Thymus (tissue), 11 donors: ENCODE results near the gene ETS1. TPM values are rescaled to one million over a fixed set of nuclear protein-coding genes. Genes with fewer than 3 reads are reported as not detected.

Source experiments
- DNase-seq, 9 donors: peaks; one replicate each; pipeline ENCODE4 v3.0.0-alpha.2; 2013; ENCODE audit warnings: low spot score in 9 of 9, low read depth in 6 of 9, missing footprints in 1 of 9
- H3K27ac ChIP-seq, 2 donors: one replicate each; pipeline ENCODE4 v1.5.1; 2013; ENCODE audit warnings: control low read depth in 1 of 2, low read depth in 1 of 2, low read length in 1 of 2, mild to moderate bottlenecking in 1 of 2, moderate library complexity in 1 of 2
- H3K27me3 ChIP-seq, 2 donors: one replicate each; pipeline ENCODE4 v1.5.1; 2013; ENCODE audit warnings: low read length in 1 of 2; ENCODE audit not compliant: control insufficient read depth in 2 of 2, insufficient read depth in 1 of 2
- H3K36me3 ChIP-seq, 2 donors: one replicate each; pipeline ENCODE4 v1.5.1; 2013; ENCODE audit warnings: low read length in 1 of 2, mild to moderate bottlenecking in 1 of 2, moderate library complexity in 1 of 2; ENCODE audit not compliant: control insufficient read depth in 2 of 2, insufficient read depth in 2 of 2
- H3K4me1 ChIP-seq, 2 donors: one replicate each; pipeline ENCODE4 v1.5.1; 2013; ENCODE audit warnings: low read length in 2 of 2; ENCODE audit not compliant: control insufficient read depth in 2 of 2, insufficient read depth in 2 of 2
- H3K4me3 ChIP-seq, 2 donors: one replicate each; pipeline ENCODE4 v1.5.1; 2013; ENCODE audit warnings: low read length in 2 of 2, control low read depth in 1 of 2, mild to moderate bottlenecking in 1 of 2
- H3K9me3 ChIP-seq, 2 donors: one replicate each; pipeline ENCODE4 v1.5.1; 2013; ENCODE audit warnings: low read length in 1 of 2, mild to moderate bottlenecking in 1 of 2; ENCODE audit not compliant: control insufficient read depth in 2 of 2, insufficient read depth in 1 of 2
- WGBS: extraction: QIAGEN DNeasy Blood & Tissue Kit; methylation state at CpG from one replicate; pipeline ENCODE4 v1.1.7; 2013; 5-methylcytosine and 5-hydroxymethylcytosine counted together
- polyA plus RNA-seq: library from polyadenylated mRNA; stranded (reverse); fragments of 200-250 nt; gene quantifications from one replicate; pipeline ENCODE4 v1.2.3, GENCODE V29; 2013
- total RNA-seq: library from RNA; stranded (reverse); fragments of 120-200 nt; gene quantifications from one replicate; pipeline ENCODE4 v1.2.4, GENCODE V29; 2013
- donor health status: healthy.

Gene ETS1
- total and polyA plus RNA-seq, 2 donors, result 171 to 223 TPM

DNA sequence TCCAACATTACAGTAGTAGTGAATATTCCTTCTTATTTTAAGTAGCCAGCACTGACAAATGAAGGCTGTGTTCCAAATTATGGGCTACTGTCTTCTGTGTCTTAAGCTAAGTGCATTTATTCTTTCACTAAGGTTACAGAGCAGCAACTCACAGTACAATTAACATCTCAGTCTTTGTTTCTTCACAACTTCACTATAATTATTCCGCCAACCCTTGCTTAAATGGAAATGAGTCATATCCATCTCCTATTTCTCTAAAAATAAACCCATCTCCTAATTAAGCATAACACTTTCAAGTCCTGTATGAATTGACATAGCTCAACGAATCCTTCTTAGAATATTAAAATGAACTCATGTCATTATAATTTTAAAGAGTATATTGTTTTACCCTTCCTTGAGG lies 6.7 kb downstream of the ETS1 start:
- Histone ChIP-seq H3K4me1 (peaks cover 11 to 23% of the 10 kb centered on the region in 2 donors), H3K27me3 (no peaks in the 10 kb centered on the region), H3K27ac (no peak overlapping the region), H3K9me3 (no peaks in the 10 kb centered on the region), H3K36me3 (no peaks in the 10 kb centered on the region), H3K4me3 (no peak overlapping the region)
- no peak for DNase-seq
- 94% methylated on average over 2 of the region's 2 CpGs for WGBS

DNA sequence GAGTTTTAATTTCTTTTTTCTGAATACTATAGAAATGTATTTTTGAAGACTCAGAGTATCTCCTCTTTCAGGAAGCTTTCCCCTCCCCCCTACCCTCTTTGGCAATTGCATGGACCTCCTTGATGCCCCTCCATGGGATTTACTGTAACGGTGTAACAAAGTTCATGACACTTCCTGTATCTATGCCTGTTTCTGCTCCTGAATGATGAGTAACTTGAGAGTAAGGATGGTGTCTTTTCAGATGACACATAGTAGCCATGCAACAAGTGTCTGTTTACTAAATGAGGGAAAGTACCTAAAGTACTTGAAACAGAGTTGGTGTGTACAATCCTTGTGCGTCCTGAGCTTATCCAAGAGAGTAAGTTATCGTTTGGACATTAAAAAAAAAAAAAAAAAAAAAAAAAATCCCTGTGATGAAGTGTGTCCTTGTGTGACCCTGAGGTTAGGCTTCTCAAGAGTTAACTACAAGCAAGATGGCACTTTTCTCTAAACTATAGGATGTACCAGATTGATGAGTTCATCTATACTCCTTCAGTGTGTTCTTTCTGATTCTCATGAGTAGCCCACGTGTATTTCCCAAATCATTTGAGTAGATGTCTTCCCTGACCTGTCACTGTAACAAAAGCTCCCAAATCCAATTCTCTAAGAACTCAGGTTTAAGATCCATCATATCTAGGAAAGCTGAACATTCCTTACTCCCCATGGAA lies 7.4 kb downstream of the ETS1 start:
- peaks cover 16 to 29% of the 10 kb centered on the region in 2 donors for H3K4me1 ChIP-seq
- no peak overlapping the region for H3K4me3 ChIP-seq
- no peaks in the 10 kb centered on the region for H3K27me3 ChIP-seq
- DNase-seq, result no peak
- no peak overlapping the region for H3K27ac ChIP-seq
- WGBS, result 90% methylated on average over 4 of the region's 4 CpGs
- H3K9me3 ChIP-seq, result no peaks in the 10 kb centered on the region
- no peaks in the 10 kb centered on the region for H3K36me3 ChIP-seq

DNA sequence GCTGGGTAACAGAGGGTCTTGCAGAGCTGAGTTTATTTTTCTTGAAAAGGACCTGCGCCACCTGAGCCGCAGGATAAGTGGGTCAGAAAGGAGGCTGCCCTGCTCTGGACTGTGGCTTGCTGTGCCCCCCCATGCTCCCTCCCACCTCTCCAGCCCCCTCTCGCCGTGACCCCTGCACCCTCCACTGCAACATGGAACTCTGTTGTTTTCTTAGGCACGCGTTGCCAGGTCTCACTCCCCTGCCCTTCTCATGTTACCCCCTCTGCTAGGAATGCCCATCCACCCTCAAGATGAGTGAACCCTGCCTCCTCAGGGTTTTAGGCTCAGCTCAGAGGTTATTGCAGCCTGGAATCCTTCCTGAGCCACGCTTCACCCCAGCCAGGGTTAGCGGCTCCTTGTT lies 10.8 kb downstream of the ETS1 start:
- no peak for DNase-seq
- peaks cover 17 to 31% of the 10 kb centered on the region in 2 donors for H3K4me1 ChIP-seq
- H3K27me3 ChIP-seq, result no peaks in the 10 kb centered on the region
- no peak overlapping the region for H3K4me3 ChIP-seq
- H3K9me3 ChIP-seq, result no peaks in the 10 kb centered on the region
- WGBS, result 91% methylated on average over 8 of the region's 8 CpGs
- H3K27ac ChIP-seq, result no peak overlapping the region
- no peaks in the 10 kb centered on the region for H3K36me3 ChIP-seq

DNA sequence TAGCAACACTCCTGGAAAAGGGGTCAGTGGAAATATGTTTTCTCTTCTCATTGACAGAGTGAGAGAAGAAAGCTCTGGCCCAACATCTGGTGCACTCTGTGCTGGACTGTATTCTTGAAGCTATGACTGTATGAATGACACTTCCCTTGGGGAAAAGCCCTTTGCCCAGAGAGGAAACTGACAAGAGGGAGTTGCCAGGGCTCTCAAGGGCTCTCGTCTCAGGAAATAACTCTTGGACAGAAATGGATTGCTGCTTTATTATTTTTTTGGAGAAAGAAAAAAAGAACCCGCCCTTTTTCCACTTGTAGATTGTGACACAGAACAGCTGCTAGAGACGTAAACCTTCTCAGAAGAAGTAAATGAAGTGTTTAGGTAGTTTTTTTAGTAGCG lies 11.4 kb downstream of the ETS1 start:
- no peaks in the 10 kb centered on the region for H3K27me3 ChIP-seq
- H3K36me3 ChIP-seq, result no peaks in the 10 kb centered on the region
- peaks cover 17 to 31% of the 10 kb centered on the region in 2 donors for H3K4me1 ChIP-seq
- H3K4me3 ChIP-seq, result no peak overlapping the region
- WGBS, result 43% methylated on average over 4 of the region's 4 CpGs
- H3K27ac ChIP-seq, result no peak overlapping the region
- no peak for DNase-seq
- no peaks in the 10 kb centered on the region for H3K9me3 ChIP-seq

DNA sequence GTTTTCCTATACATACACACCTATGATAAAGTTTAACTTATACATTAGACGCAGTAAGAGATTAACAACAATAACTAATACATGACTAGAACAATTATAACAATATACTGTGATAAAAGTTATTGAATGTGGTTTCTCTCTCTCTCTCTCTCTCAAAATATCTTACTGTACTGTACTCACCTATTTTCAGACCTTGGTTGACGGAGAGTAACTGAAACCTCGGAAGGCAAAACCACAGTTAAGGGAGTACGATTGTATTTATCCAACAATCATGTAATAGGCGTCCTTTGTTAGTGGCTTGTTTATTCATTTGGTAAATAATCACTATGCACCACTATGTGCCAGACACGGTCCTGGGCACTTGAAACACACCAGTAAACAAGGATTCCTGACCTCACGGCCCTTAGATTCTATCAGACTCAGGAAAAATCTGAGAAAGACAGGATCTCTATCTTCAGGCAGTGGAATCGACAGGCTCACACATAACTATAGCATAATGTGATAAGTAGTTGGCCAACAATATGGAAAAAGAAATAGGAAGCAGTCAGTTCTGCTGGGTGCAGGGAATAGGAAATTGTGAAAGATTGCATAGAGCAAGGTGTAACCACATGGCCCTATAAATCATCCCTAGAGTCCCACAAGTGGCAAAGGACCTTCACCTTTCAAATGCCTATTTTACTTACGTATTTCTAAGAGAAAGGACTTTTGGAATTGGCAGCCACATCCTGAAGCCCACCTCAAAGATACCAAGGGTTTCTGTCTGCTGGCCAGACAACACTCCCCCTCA lies 12.0 kb downstream of the ETS1 start:
- Histone ChIP-seq H3K9me3 (no peaks in the 10 kb centered on the region), H3K36me3 (no peaks in the 10 kb centered on the region), H3K27ac (no peak overlapping the region), H3K4me3 (no peak overlapping the region), H3K27me3 (no peaks in the 10 kb centered on the region), H3K4me1 (peaks cover 17 to 31% of the 10 kb centered on the region in 2 donors)
- WGBS, result 32% methylated on average over 9 of the region's 9 CpGs
- no peak for DNase-seq

DNA sequence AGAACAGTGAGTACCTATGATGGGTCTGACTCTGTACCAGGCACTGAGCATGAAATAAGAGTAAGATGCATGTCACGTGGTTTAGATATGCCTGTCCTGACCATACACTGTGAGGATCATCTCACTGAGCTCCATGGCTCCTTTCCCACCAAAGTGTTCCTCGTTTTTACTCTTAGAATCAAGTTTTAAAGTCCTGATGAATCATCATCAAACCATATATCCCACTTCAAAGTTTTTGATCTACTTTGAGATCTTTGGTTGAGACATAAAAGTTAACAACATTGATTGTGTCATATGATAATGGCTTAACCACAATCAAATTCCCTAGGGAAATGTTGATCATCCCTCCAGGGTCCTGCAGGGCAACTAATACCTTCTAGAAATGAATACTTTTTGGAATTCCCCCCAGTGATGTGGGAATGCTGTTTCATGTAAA lies 12.8 kb downstream of the ETS1 start:
- no peaks in the 10 kb centered on the region for H3K27me3 ChIP-seq
- no peak for DNase-seq
- WGBS, result 44% methylated on average over 2 of the region's 2 CpGs
- no peak overlapping the region for H3K4me3 ChIP-seq
- no peak overlapping the region for H3K27ac ChIP-seq
- H3K4me1 ChIP-seq, result peaks cover 17 to 31% of the 10 kb centered on the region in 2 donors
- no peaks in the 10 kb centered on the region for H3K9me3 ChIP-seq
- no peaks in the 10 kb centered on the region for H3K36me3 ChIP-seq

DNA sequence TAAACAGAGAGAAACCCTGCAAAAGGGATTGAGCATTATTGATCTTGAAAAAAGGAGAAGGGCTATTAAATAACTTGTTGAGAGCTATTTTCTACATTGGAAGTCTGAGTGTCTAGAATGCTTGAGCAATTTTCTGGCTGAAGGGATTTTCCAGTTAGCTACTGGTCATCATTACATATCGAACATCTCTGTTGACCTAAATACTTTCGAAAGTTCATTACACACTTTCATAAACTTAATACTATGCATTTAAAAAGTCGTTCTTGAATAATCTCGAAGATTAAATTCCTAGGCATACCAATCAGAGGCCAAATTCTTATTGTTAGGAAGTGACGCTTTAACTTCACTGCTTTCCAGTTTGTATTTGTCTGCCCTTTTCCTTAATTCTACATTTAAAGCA lies 13.7 kb downstream of the ETS1 start:
- H3K4me1 ChIP-seq, result peaks cover 17 to 37% of the 10 kb centered on the region in 2 donors
- H3K27me3 ChIP-seq, result no peaks in the 10 kb centered on the region
- no peaks in the 10 kb centered on the region for H3K9me3 ChIP-seq
- no peaks in the 10 kb centered on the region for H3K36me3 ChIP-seq
- DNase-seq, result no peak
- H3K4me3 ChIP-seq, result no peak overlapping the region
- WGBS, result 98% methylated on average over 5 of the region's 5 CpGs
- no peak overlapping the region for H3K27ac ChIP-seq

DNA sequence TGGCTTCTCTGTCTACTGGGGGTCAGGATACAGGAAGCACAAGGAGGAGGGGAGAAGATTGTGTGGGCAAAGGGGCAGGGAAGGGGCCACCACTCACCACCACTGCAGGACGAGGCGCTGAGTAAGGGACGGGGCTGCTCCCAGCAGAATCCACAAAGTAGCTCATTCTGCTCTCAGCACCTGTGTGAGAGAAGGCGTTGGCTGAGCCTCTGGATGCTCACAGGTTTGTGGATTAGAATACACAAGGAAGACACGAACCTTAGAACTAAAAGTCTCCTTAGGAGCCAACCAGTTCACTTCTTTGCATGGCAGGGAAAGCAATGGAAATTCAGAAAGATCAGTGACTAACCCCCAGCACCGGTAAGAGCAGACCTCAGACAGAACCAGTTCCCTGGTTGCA lies 14.4 kb downstream of the ETS1 start:
- Histone ChIP-seq H3K4me3 (no peak overlapping the region), H3K36me3 (no peaks in the 10 kb centered on the region), H3K9me3 (no peaks in the 10 kb centered on the region), H3K27ac (no peak overlapping the region), H3K4me1 (peaks cover 17 to 43% of the 10 kb centered on the region in 2 donors), H3K27me3 (no peaks in the 10 kb centered on the region)
- 94% methylated on average over 6 of the region's 6 CpGs for WGBS
- no peak for DNase-seq

DNA sequence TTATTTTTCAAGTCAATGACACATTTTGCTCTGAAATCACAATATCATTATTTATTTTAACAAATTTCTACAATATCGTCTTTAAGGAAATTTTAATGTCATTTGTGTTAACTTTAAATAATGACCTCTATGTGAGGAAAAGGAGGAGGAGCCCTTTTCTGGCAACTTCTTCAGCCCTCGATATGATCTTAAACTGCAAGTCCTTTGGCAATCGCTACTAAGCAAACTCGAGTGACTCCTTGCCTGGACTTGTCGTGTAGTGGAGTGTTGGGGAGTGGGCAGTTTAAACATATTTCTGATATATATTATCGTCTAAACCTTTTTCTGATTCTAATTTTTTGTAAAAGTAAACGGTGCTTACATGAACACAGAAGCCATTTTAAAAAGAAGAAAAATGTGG lies 16.7 kb downstream of the ETS1 start:
- DNase-seq, result no peak
- Histone ChIP-seq H3K4me1 (peaks cover 6 to 28% of the 10 kb centered on the region in 2 donors), H3K4me3 (no peak overlapping the region), H3K27me3 (no peaks in the 10 kb centered on the region), H3K27ac (no peak overlapping the region), H3K36me3 (no peaks in the 10 kb centered on the region), H3K9me3 (no peaks in the 10 kb centered on the region)
- WGBS, result 95% methylated on average over 7 of the region's 7 CpGs
